Liver (tissue), 9 donors: ENCODE data around the gene SCRG1. TPM values are rescaled to one million over a fixed set of nuclear protein-coding genes. Genes with fewer than 3 reads are reported as not detected.

Experiments
- DNase-seq: peaks from one replicate; pipeline ENCODE4 v3.0.0-alpha.2; 2017; ENCODE audit warnings: low spot score
- H3K27ac ChIP-seq, 2 donors: one replicate each; pipeline ENCODE4 v1.7.0; 2013; ENCODE audit warnings: inconsistent platforms in 2 of 2, low read length in 2 of 2, control low read depth in 1 of 2, low read depth in 1 of 2, mild to moderate bottlenecking in 1 of 2
- H3K27me3 ChIP-seq, 4 donors: one replicate each; pipeline versions ENCODE4 v1.6.1 to v1.7.0; 2013; ENCODE audit warnings: low read length in 3 of 4, inconsistent platforms in 1 of 4, mild to moderate bottlenecking in 1 of 4, moderate library complexity in 1 of 4; ENCODE audit not compliant: control insufficient read depth in 4 of 4, insufficient read depth in 4 of 4
- H3K36me3 ChIP-seq, 4 donors: one replicate each; pipeline versions ENCODE4 v1.6.1 to v1.7.0; 2013; ENCODE audit warnings: low read length in 3 of 4, mild to moderate bottlenecking in 3 of 4, low read depth in 1 of 4, moderate library complexity in 1 of 4; ENCODE audit not compliant: control insufficient read depth in 4 of 4, insufficient read depth in 3 of 4
- H3K4me1 ChIP-seq, 4 donors: one replicate each; pipeline versions ENCODE4 v1.6.1 to v1.7.0; 2013; ENCODE audit warnings: low read length in 3 of 4, mild to moderate bottlenecking in 3 of 4, moderate library complexity in 1 of 4; ENCODE audit not compliant: control insufficient read depth in 4 of 4, insufficient read depth in 4 of 4
- H3K4me3 ChIP-seq, 3 donors: one replicate each; pipeline versions ENCODE4 v1.6.1 to v1.7.0; 2013; ENCODE audit warnings: low read length in 3 of 3, control low read depth in 1 of 3, low read depth in 1 of 3, mild to moderate bottlenecking in 1 of 3
- H3K9ac ChIP-seq, 2 donors: one replicate each; pipeline ENCODE4 v1.7.0; 2013; ENCODE audit warnings: low read length in 2 of 2, mild to moderate bottlenecking in 2 of 2, moderate library complexity in 2 of 2, control low read depth in 1 of 2, low read depth in 1 of 2
- H3K9me3 ChIP-seq, 4 donors: one replicate each; pipeline versions ENCODE4 v1.6.1 to v1.7.0; 2013; ENCODE audit warnings: low read length in 3 of 4; ENCODE audit not compliant: control insufficient read depth in 4 of 4
- EGR1 ChIP-seq, 2 donors: IDR thresholded peaks; 2 replicates each; pipeline ENCODE4 v1.6.1; 2016 to 2018; ENCODE audit warnings: antibody characterized with exemption in 2 of 2, low read depth in 2 of 2
- FOXA2 ChIP-seq: IDR thresholded peaks from 2 replicates; pipeline ENCODE4 v1.6.1; 2016; ENCODE audit warnings: antibody characterized with exemption
- GABPA ChIP-seq, 2 donors: IDR thresholded peaks in 1 of 2; conservative IDR thresholded peaks in 1 of 2; 2 replicates each; pipeline ENCODE4 v1.6.1; 2016; ENCODE audit warnings: antibody characterized with exemption in 2 of 2, mild to moderate bottlenecking in 1 of 2, moderate library complexity in 1 of 2
- HNF4A ChIP-seq, 2 donors: conservative IDR thresholded peaks; 2 replicates each; pipeline ENCODE4 v1.6.1; 2016; ENCODE audit warnings: antibody characterized with exemption in 2 of 2, mild to moderate bottlenecking in 2 of 2
- HNF4G ChIP-seq: IDR thresholded peaks from 2 replicates; pipeline ENCODE4 v1.6.1; 2016; ENCODE audit warnings: antibody characterized with exemption
- JUND ChIP-seq, 2 donors: IDR thresholded peaks; 2 replicates each; pipeline ENCODE4 v1.6.1; 2016; ENCODE audit warnings: antibody characterized with exemption in 2 of 2
- MAX ChIP-seq: IDR thresholded peaks from 2 replicates; pipeline ENCODE4 v1.6.1; 2016; ENCODE audit warnings: antibody characterized with exemption
- NR2F2 ChIP-seq: IDR thresholded peaks from 2 replicates; pipeline ENCODE4 v1.6.1; 2016; ENCODE audit warnings: antibody characterized with exemption
- RAD21 ChIP-seq, 2 donors: IDR thresholded peaks; 2 replicates each; pipeline ENCODE4 v1.6.1; 2016; ENCODE audit warnings: antibody characterized with exemption in 2 of 2, mild to moderate bottlenecking in 2 of 2
- RXRA ChIP-seq, 2 donors: IDR thresholded peaks; 2 replicates each; pipeline ENCODE4 v1.6.1; 2017 to 2018; ENCODE audit warnings: antibody characterized with exemption in 2 of 2, mild to moderate bottlenecking in 1 of 2
- SP1 ChIP-seq: IDR thresholded peaks from 2 replicates; pipeline ENCODE4 v1.6.1; 2018; ENCODE audit warnings: antibody characterized with exemption, mild to moderate bottlenecking
- TAF1 ChIP-seq: conservative IDR thresholded peaks from 2 replicates; pipeline ENCODE4 v1.6.1; 2016; ENCODE audit warnings: antibody characterized with exemption, mild to moderate bottlenecking
- YY1 ChIP-seq: IDR thresholded peaks from 2 replicates; pipeline ENCODE4 v1.6.1; 2016; ENCODE audit warnings: antibody characterized with exemption, mild to moderate bottlenecking
- WGBS: extraction: QIAGEN DNeasy Blood & Tissue Kit; methylation state at CpG from one replicate; pipeline ENCODE4 v1.1.7; 2013; 5-methylcytosine and 5-hydroxymethylcytosine counted together
- polyA plus RNA-seq, 2 donors: library from polyadenylated mRNA; stranded (reverse) in 1 of 2; unstranded in 1 of 2; fragments of 200-250 nt in 1 of 2; fragments of >200 nt in 1 of 2; fragmentation: Nextera tagmentation in 1 of 2; extraction: Ambion mirVana in 1 of 2; gene quantifications; one replicate each; pipeline versions ENCODE4 v1.2.1 to v1.2.3, GENCODE V29; 2013 to 2015
- total RNA-seq, 2 donors: library from RNA; depleted of rRNA; stranded (reverse); fragments of >200 nt; gene quantifications; one replicate each; pipeline ENCODE4 v1.2.3, GENCODE V29; 2014
- TF ChIP-seq, protein P1 (sequence below): IDR thresholded peaks from 2 replicates; pipeline ENCODE4 v1.6.1; 2016; ENCODE audit warnings: antibody characterized with exemption
- TF ChIP-seq, protein P2 (sequence below): fragments of 150-350 bp; IDR thresholded peaks from 2 replicates; pipeline ENCODE4 v1.5.1; 2017; ENCODE audit warnings: improper control_type of control experiment, low read depth, low read length; ENCODE audit not compliant: missing input control
- TF ChIP-seq, protein P3 (sequence below): IDR thresholded peaks from 2 replicates; pipeline ENCODE4 v1.6.1; 2016; ENCODE audit warnings: antibody characterized with exemption, mild to moderate bottlenecking
- donor health status: healthy.
- donor health status: healthy.
- donor health status: healthy.
- donor health status: healthy.
- donor health status: healthy.

SCRG1 gene
- total and polyA plus RNA-seq, 4 donors = under 0.01 to 0.46 (median 0.01) TPM; not detected in 1

DNA sequence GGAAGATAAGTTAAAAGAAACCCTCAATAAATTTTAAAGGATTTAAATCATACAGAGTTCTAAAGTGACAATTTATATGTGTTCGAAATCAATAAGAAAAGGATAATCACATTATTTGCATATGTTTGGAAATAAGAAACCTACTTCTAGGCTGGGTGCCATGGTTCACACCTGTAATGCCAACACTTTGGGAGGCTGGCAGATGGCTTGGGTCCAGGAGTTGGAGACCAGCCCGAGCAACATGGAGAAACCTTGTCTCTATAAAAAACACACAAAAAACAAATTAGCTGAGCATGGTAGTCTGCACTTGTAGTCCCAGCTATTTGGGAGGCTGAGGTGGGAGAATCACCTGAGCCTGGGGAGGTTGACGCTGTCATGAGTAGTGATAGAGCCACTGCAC, 36.2 kb downstream of the SCRG1 start:
- H3K9me3 ChIP-seq = no peaks in the 10 kb centered on the region
- WGBS = 94% methylated on average over 3 of the region's 3 CpGs
- DNase-seq = no peak
- H3K4me3 ChIP-seq = no peak overlapping the region
- H3K9ac ChIP-seq = no peak overlapping the region
- H3K27me3 ChIP-seq = no peaks in the 10 kb centered on the region
- H3K27ac ChIP-seq = no peak overlapping the region
- TF ChIP-seq HNF4G = no peak
- TF ChIP-seq EGR1 (IDR thresholded peaks at IDR 0.05; ENCODE audit: low read depth in 2 of 2) = no peak
- TF ChIP-seq, protein P1, sequence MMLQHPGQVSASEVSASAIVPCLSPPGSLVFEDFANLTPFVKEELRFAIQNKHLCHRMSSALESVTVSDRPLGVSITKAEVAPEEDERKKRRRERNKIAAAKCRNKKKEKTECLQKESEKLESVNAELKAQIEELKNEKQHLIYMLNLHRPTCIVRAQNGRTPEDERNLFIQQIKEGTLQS = no peak
- TF ChIP-seq RXRA (IDR thresholded peaks at IDR 0.05) = no peak
- no peak for TF ChIP-seq HNF4A (conservative IDR thresholded peaks at IDR 0.05)
- no peak for TF ChIP-seq TAF1
- TF ChIP-seq YY1 = no peak
- no peak for TF ChIP-seq GABPA (IDR thresholded peaks at IDR 0.05 in 1 of 2, conservative IDR thresholded peaks at IDR 0.05 in 1 of 2)
- TF ChIP-seq JUND (IDR thresholded peaks at IDR 0.05) = no peak
- no peak for TF ChIP-seq SP1
- H3K36me3 ChIP-seq = no peaks in the 10 kb centered on the region
- H3K4me1 ChIP-seq = no peaks in the 10 kb centered on the region

DNA sequence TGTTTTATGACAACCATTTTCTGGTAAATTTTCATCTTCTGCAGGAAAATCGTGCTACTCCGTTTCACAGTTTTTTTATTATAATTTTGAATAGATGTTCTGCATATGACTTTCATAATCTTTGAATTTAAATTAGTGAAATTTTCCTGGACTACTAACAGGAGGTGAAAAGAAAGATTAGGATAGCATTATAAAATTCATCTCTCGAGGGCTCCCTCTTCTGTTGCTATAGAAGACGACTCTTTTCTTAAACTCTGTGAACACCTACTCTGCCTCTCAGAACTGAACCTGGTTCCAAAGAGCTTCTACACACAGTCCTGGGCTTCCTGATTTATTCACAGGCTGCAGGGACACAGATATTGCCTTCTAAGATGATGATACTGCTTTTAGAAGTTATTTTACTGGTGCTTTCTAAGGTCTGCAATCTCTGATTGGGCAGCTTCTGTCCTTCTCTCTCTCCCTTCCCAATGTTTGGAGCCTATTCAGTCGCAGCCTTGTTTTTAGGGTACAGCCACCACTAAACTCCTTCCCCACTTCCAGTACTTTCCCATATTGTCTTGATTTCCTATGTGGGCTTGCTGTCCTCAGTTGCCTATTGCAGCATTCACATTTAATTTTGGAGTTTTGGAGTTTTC, 38.2 kb downstream of the SCRG1 start:
- no peaks in the 10 kb centered on the region for H3K27me3 ChIP-seq
- TF ChIP-seq FOXA2 = no peak
- TF ChIP-seq RAD21 (IDR thresholded peaks at IDR 0.05) = peak in 1 of 2 donors; percentile 28
- TF ChIP-seq SP1 = no peak
- TF ChIP-seq MAX = no peak
- TF ChIP-seq, protein P2, sequence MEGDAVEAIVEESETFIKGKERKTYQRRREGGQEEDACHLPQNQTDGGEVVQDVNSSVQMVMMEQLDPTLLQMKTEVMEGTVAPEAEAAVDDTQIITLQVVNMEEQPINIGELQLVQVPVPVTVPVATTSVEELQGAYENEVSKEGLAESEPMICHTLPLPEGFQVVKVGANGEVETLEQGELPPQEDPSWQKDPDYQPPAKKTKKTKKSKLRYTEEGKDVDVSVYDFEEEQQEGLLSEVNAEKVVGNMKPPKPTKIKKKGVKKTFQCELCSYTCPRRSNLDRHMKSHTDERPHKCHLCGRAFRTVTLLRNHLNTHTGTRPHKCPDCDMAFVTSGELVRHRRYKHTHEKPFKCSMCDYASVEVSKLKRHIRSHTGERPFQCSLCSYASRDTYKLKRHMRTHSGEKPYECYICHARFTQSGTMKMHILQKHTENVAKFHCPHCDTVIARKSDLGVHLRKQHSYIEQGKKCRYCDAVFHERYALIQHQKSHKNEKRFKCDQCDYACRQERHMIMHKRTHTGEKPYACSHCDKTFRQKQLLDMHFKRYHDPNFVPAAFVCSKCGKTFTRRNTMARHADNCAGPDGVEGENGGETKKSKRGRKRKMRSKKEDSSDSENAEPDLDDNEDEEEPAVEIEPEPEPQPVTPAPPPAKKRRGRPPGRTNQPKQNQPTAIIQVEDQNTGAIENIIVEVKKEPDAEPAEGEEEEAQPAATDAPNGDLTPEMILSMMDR = peak; percentile 13
- TF ChIP-seq, protein P1 = no peak
- TF ChIP-seq YY1 = no peak
- 55% methylated on average over 5 of the region's 5 CpGs for WGBS
- no peak for DNase-seq
- H3K36me3 ChIP-seq = no peaks in the 10 kb centered on the region
- H3K27ac ChIP-seq = no peak overlapping the region
- no peak overlapping the region for H3K9ac ChIP-seq
- H3K9me3 ChIP-seq = no peaks in the 10 kb centered on the region
- no peaks in the 10 kb centered on the region for H3K4me1 ChIP-seq
- no peak overlapping the region for H3K4me3 ChIP-seq

DNA sequence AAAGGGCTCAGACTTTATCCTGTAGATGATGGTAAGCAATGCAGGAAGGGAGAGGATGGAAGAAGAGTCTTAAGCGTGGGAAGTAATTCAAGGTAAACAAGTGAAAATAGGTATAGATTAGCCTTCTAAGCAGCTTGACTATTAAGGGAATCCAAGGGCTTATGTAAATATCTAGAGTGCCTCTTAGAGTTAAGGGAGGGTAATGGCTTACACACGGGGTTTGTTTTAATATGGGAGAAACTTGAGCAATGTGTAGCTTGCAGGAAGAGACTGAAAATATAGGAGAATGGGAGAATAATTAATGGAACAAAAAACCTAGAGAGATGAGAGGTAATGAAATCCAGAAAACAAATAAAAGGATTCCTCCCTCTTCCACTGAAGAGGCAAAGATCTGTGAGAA, 41.0 kb downstream of the SCRG1 start:
- H3K27me3 ChIP-seq = no peaks in the 10 kb centered on the region
- DNase-seq = no peak
- no peak for TF ChIP-seq HNF4G
- TF ChIP-seq, protein P3, sequence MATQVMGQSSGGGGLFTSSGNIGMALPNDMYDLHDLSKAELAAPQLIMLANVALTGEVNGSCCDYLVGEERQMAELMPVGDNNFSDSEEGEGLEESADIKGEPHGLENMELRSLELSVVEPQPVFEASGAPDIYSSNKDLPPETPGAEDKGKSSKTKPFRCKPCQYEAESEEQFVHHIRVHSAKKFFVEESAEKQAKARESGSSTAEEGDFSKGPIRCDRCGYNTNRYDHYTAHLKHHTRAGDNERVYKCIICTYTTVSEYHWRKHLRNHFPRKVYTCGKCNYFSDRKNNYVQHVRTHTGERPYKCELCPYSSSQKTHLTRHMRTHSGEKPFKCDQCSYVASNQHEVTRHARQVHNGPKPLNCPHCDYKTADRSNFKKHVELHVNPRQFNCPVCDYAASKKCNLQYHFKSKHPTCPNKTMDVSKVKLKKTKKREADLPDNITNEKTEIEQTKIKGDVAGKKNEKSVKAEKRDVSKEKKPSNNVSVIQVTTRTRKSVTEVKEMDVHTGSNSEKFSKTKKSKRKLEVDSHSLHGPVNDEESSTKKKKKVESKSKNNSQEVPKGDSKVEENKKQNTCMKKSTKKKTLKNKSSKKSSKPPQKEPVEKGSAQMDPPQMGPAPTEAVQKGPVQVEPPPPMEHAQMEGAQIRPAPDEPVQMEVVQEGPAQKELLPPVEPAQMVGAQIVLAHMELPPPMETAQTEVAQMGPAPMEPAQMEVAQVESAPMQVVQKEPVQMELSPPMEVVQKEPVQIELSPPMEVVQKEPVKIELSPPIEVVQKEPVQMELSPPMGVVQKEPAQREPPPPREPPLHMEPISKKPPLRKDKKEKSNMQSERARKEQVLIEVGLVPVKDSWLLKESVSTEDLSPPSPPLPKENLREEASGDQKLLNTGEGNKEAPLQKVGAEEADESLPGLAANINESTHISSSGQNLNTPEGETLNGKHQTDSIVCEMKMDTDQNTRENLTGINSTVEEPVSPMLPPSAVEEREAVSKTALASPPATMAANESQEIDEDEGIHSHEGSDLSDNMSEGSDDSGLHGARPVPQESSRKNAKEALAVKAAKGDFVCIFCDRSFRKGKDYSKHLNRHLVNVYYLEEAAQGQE = no peak
- no peak for TF ChIP-seq FOXA2
- TF ChIP-seq NR2F2 = no peak
- no peak for TF ChIP-seq YY1
- no peak for TF ChIP-seq TAF1
- TF ChIP-seq SP1 = no peak
- no peak for TF ChIP-seq HNF4A (conservative IDR thresholded peaks at IDR 0.05)
- TF ChIP-seq JUND (IDR thresholded peaks at IDR 0.05) = no peak
- no peak for TF ChIP-seq GABPA (IDR thresholded peaks at IDR 0.05 in 1 of 2, conservative IDR thresholded peaks at IDR 0.05 in 1 of 2)
- no peaks in the 10 kb centered on the region for H3K4me1 ChIP-seq
- H3K9ac ChIP-seq = no peak overlapping the region
- 54% methylated on average over 2 of the region's 2 CpGs for WGBS
- no peaks in the 10 kb centered on the region for H3K9me3 ChIP-seq
- no peak overlapping the region for H3K27ac ChIP-seq
- H3K4me3 ChIP-seq = no peak overlapping the region
- H3K36me3 ChIP-seq = no peaks in the 10 kb centered on the region
